Measurements from ENCODE around the gene CD8A. TPM values are rescaled to one million over a fixed set of nuclear protein-coding genes. Genes with fewer than 3 reads are reported as not detected.

The CD8A gene
- total and polyA plus RNA-seq, 2 of the 8 experiments (the other 6 are each of a cell fraction or from before 2014, with no cell fraction given) = 0.14 to 0.39 TPM

DNA sequence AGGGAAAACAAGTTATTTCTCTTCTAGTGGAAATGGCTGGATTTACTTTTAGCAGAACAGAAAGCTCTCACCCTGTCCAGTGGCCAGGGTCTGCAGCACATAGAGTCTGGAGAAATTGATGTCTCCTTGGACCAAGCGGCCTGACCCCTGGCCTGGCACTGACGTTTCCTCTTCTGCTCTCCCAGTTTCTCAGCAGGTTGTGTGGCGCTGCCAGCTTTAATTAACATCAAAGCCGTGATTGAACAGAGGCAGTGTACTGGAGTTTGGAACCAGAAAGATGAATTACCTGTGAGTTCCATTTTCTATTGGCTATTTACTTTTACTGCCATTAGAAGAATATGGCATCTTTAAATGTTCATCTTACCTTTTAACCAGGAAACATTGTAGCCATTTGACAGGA is 20.9 kb downstream of the CD8A start (continued):
- TF ChIP-seq POLR2AphosphoS5 (IDR thresholded peaks at IDR 0.05; ENCODE audit: low read depth, low read length) (no peak), POLR2A (IDR thresholded peaks at IDR 0.05; ENCODE audit: control extremely low read depth in 1 of 2, low read depth in 2 of 2, low read length in 2 of 2) (no peak), SP2 (IDR thresholded peaks at IDR 0.05; ENCODE audit: low read length) (no peak), CBX8 (IDR thresholded peaks at IDR 0.05; ENCODE audit: borderline replicate concordance, low read depth, low read length) (no peak)
